ENCODE measurements around the gene NFIA.

NFIA gene

GRCh38 chr1:61181067-61182038 is 99.0 kb downstream of the NFIA start:
- Histone ChIP-seq H3K9me3 (no peaks in the 10 kb centered on the region), H3K36me3 (no peaks in the 10 kb centered on the region), H3K4me3 (ENCODE audit: low read depth, low read length) (no peak overlapping the region), H3K27me3 (no peaks in the 10 kb centered on the region), H3K4me1 (peaks cover 11% of the 10 kb centered on the region)
- TF ChIP-seq CTCF (IDR thresholded peaks at IDR 0.05; ENCODE audit: low read depth, low read length): no peak
- no peak for DNase-seq

DNA sequence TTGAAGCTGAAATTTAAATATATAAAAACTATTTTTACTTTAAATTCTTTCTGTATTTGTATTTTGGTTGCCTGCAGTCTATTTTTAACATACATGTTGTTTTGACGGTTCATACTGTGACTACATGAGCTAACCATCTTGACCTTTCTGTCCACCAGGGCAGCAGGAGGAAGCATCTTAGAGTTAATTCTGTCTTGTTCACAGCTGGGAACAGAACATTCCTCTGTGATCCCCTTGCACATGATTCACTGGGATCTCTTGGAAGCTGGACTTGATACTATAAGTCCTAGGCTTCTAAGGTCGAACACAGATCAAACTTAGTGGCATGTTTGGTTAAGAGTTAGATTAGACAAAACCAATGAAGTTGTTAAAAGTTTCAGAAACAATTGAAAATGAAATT is 99.7 kb downstream of the NFIA start:
- TF ChIP-seq CTCF (IDR thresholded peaks at IDR 0.05; ENCODE audit: low read depth, low read length): no peak
- DNase-seq: no peak
- Histone ChIP-seq H3K36me3 (no peaks in the 10 kb centered on the region), H3K27me3 (no peaks in the 10 kb centered on the region), H3K4me1 (peaks cover 11% of the 10 kb centered on the region), H3K4me3 (ENCODE audit: low read depth, low read length) (no peak overlapping the region), H3K9me3 (no peaks in the 10 kb centered on the region)

DNA sequence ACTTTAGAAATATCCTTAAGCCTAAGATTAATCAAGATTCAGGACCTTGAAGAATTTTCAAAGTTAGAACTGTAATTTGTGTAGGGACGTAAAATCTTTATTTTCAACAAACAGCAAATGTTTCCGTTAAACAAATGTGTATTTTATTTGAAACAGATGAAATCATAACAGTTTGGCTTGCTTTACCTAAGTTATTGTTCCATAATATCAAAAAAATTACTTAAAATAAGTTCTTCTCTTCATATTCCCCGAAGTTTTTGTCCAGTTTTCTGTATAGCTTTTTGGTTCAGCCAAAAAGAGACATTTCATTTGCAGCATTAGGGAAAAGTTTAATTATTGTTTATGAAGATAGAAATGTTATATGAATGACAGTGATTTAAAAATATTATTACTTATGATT is 100.1 kb downstream of the NFIA start:
- Histone ChIP-seq H3K9me3 (no peaks in the 10 kb centered on the region), H3K4me3 (ENCODE audit: low read depth, low read length) (no peak overlapping the region), H3K4me1 (peaks cover 11% of the 10 kb centered on the region), H3K27me3 (no peaks in the 10 kb centered on the region), H3K36me3 (no peaks in the 10 kb centered on the region)
- no peak for DNase-seq
- no peak for TF ChIP-seq CTCF (IDR thresholded peaks at IDR 0.05; ENCODE audit: low read depth, low read length)

DNA sequence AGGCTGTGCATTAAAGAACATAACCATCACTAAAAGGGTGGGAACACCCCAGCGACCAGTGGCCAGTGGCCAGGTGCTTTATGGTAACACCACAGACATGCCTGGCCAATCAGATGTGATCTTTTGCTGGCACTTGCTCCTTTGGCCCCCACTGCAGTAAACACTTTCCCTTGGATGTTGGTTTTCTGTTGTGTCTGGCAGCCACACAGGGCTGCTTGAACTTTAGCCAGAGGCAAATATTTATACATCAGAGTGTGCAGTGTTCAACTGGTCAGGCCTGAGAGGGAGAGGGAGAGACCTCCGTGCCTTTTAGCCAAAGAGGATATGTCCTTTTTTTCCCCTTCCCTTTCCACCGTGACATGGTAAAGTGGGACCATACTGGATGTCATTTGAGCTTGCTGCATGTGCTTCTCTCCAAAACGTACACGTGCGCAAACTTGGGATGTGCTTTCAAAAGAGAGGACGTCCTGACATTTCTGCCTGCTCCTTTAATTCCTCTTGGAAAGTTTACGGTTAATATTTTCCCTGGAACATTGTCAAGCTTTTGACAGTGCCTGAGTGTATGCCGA is 101.2 kb downstream of the NFIA start:
- H3K36me3 ChIP-seq: no peaks in the 10 kb centered on the region
- no peak for TF ChIP-seq CTCF (IDR thresholded peaks at IDR 0.05; ENCODE audit: low read depth, low read length)
- no peaks in the 10 kb centered on the region for H3K27me3 ChIP-seq
- H3K4me3 ChIP-seq (ENCODE audit: low read depth, low read length): peak overlapping the region; percentile 49
- H3K4me1 ChIP-seq: peaks cover 9% of the 10 kb centered on the region
- H3K9me3 ChIP-seq: no peaks in the 10 kb centered on the region
- DNase-seq: peak; percentile 10

GRCh38 chr1:61184040-61184713 is 101.8 kb downstream of the NFIA start:
- H3K4me3 ChIP-seq (ENCODE audit: low read depth, low read length): peak overlapping the region; percentile 49
- no peak for TF ChIP-seq CTCF (IDR thresholded peaks at IDR 0.05; ENCODE audit: low read depth, low read length)
- DNase-seq: peak; percentile 82

More at GRCh38 chr1:61184040-61184713, 101.8 kb downstream of the NFIA start:
- H3K9me3 ChIP-seq: no peaks in the 10 kb centered on the region
- H3K27me3 ChIP-seq: no peaks in the 10 kb centered on the region
- no peaks in the 10 kb centered on the region for H3K36me3 ChIP-seq
- H3K4me1 ChIP-seq: peaks cover 7% of the 10 kb centered on the region
